Neural progenitor cell (in vitro differentiated cells): Measurements from ENCODE around the gene TCERG1L.

ENCODE experiments used
- CTCF ChIP-seq: fragments of 200-600 bp; sonication (generic); IDR thresholded peaks from 2 replicates; pipeline ENCODE4 v1.5.1; 2017; ENCODE audit warnings: antibody characterized with exemption, mild to moderate bottlenecking
- EZH2 ChIP-seq: fragments of 200-600 bp; sonication (generic); IDR thresholded peaks from 2 replicates; pipeline ENCODE4 v1.6.1; 2017; ENCODE audit warnings: antibody characterized with exemption, mild to moderate bottlenecking, moderate library complexity

DNA sequence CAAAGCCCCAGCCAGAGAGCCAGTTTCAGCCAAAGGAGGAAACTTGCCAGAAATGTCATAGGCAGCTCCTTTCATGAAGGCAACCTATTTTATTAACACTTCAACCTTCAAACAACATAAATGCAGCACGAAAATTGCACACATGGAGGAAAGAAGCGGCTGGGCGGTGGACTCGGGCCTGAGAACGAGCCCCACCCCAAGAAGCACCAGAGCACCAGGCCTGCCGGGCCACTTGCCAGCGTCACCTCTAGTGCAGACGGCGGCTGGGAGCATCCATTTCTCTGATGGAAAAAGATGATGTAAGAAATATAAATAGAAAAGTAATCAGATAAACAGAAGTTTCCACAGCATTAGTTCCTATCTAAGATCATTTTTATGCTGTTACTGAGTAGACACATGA lies 100.0 kb downstream of the TCERG1L start:
- TF ChIP-seq CTCF (no peak), EZH2 (no peak)
